EL (cell line): ENCODE data around the gene ZFP57.

ENCODE experiments used
- DNase-seq: peaks from one replicate; pipeline ENCODE4 v3.0.0-alpha.2; 2016

ZFP57 gene

DNA sequence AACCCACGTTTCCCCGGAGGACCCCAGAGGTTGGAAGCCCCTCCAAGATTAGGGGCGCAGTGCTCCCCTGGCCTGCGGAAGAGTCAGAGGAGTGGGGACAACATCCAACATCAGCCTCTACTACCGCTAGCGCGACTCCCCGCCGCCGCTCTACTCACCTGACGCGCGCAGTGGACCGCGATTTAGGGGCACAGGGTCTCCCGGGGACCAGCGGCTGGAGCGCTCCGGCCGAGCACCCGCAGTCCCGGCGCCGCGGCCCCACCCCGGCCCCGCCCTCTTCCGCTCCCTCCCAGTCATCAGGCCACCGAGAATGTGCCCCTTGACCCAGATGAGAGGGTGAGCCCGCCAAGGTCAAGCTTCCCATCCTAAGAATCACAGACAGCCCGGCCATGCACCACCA is at the start of gene ZFP57:
TSS of gene ZFP57 (minus strand) at position 249 of the 400 bp plus-strand sequence. CDS start 4,149 bp downstream, outside the sequence.
- DNase-seq = no peak

- DNase-seq = no peak
These were observed 49.7 kb upstream of the ZFP57 start for GRCh38 chr6:29730575-29731126.

DNA sequence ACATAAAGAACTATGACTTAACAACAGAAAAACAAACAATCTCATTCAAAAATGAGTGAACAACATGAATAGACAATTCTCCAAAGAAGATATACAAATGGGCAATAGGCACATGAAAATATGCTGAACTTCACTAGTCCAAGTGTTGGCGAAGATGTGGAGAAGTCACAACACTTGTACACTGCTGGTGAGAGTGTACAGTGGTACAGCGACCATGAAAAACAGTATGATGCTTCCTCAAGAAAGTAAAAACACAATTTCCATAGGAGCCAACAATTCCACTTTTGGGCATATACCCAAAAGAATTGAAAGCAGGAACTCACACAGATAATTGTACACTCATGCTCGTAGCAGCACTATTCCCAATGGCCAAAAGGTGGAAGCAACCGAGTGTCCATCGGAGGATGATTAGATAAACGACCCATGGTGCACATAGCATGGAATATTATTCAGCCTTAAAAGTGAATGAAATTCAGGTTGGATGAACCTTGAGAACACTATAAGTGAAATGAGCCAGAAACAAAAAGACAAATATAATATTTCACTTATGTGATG is 48.9 kb upstream of the ZFP57 start:
- no peak for DNase-seq

- DNase-seq = no peak
These were observed 47.9 kb upstream of the ZFP57 start for GRCh38 chr6:29728875-29729270.

GRCh38 chr6:29728173-29728874 is 47.4 kb upstream of the ZFP57 start:
- DNase-seq = no peak

- no peak for DNase-seq
These were observed 46.7 kb upstream of the ZFP57 start for GRCh38 chr6:29727637-29728036.

GRCh38 chr6:29726571-29727194 is 45.7 kb upstream of the ZFP57 start:
- DNase-seq = no peak

GRCh38 chr6:29726001-29726400 is 45.0 kb upstream of the ZFP57 start:
- DNase-seq = no peak

DNA sequence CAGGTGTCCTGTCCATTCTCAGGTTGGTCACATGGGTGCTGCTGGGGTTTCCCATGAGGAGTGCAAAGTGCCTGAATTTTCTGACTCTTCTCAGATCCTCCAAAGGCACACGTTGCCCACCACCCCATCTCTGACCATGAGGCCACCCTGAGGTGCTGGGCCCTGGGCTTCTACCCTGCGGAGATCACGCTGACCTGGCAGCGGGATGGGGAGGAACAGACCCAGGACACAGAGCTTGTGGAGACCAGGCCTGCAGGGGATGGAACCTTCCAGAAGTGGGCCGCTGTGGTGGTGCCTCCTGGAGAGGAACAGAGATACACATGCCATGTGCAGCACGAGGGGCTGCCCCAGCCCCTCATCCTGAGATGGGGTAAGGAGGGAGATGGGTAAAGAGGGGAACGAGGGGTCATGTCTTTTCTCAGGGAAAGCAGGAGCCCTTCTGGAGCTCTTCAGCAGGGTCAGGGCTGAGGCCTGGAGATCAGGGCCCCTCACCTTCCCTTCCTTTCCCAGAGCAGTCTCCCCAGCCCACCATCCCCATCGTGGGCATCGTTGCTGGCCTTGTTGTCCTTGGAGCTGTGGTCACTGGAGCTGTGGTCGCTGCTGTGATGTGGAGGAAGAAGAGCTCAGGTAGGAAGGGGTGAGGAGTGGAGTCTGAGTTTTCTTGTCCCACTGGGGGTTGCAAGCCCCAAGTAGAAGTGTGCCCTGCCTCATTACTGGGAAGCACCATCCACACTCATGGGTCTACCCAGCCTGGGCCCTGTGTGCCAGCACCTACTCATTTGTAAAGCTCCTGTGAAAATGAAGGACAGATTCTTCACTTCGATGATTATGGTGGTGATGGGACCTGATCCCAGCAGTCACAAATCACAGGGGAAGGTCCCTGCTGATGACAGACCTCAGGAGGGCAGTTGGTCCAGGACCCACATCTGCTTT is 44.3 kb upstream of the ZFP57 start:
- no peak for DNase-seq

GRCh38 chr6:29723666-29724588 is 43.0 kb upstream of the ZFP57 start:
- DNase-seq = peak; percentile 18

DNA sequence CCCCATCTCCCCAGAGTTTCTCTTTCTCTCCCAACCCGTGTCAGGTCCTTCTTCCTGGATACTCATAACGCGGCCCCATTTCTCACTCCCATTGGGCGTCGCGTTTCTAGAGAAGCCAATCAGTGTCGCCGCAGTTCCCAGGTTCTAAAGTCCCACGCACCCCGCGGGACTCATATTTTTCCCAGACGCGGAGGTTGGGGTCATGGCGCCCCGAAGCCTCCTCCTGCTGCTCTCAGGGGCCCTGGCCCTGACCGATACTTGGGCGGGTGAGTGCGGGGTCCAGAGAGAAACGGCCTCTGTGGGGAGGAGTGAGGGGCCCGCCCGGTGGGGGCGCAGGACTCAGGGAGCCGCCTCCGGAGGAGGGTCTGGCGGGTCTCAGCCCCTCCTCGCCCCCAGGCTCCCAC is 42.3 kb upstream of the ZFP57 start, which contains the start of gene HLA-F:
TSS of gene HLA-F (plus strand) at position 173 of the 404 bp plus-strand sequence. CDS start at position 203, 30 bp downstream.
- DNase-seq = peak; percentile 93

DNA sequence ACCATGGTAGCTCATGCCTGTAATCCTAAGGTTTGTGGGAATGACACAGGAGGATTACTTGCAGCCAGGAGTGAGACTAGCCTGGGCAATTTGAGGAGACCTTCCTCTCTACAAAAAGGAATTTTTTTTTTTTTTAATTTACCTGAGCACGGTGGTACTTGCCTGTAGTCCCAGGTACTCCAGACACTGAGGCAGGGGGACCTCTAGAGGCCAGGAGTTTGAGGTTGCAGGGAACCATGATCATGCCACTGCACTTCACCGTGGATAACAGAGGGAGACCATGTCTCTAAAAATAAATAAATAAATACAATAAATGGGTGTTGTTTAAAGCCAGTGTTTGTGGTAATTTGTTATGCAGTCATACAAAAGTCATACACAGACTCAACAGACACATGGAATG is 39.9 kb upstream of the ZFP57 start:
- no peak for DNase-seq

GRCh38 chr6:29710281-29710941 is 29.5 kb upstream of the ZFP57 start:
- no peak for DNase-seq

GRCh38 chr6:29709188-29709587 is 28.2 kb upstream of the ZFP57 start:
- no peak for DNase-seq

DNA sequence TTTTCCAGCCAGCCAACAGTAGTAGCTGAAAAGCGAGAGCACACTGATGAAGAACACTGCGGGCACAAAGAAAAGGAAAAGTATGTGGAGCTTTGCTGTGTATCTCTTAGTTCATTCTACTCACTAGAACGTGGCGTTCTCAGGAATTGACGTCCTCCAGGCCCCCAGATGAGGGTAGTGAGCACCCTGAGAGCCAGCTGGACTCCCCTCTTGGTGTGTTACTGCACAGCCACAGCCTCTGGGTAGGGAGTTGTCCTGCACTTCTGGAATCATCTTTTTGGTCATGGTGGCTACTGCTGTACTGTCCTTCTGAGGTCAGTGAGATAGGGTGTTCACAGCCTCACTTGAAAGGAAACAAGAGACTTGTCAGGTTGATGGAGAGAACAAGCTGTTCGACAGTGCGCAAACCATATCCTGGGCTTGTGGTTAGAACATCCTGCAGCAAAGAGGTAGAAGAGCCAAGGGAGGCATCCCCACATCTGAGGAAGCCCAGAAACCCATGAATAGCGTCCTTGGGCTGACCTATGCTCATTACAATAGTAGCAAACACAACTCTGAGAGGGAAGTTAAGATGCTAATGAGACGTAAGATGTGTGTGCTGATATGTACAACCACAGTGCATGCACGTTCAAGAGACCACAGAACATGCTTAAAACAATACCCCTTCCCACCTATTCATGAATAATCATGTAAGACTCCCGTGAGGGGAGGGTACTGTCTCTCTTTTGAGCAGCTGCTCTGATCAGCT is 27.7 kb upstream of the ZFP57 start:
- DNase-seq = no peak

DNA sequence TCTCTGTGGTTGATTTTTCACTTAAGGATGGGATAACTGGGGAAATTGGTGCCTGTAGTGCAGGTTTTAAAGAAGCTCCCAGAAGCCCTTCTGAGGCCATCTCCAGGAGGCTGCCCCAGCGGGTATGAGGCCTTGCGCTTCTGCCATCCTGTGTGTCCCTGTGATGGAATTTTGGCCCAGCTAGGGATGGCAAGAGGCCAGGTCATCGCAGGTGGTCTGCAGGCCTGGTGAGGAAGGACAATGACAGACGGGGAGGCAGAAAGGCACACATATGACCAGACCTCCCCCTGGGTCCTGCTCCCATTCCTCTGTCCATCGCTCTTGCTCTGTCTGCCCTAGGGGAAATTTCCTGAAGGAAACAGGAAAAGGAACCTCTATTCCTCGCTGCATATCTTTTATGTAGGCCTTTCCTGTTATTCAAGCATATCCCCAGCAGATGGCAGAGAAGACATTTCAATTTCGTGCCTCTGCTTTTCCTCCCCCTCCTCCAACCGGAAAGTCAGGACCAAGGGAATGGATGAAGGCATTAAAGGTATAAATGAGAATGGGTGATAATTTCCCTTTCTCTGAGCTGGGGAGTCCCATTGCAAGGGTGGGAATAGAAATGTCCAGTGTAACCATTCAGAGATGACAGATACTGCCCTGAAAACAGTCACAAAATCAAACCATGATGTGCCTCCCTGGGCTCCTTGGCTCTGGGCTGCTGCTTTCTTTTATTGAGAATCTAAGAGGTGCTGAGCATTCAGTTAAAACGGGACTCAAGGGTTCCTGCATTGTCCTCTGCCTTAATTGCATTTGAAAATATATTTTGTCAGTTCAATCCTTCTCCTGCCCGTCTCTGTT is 24.7 kb upstream of the ZFP57 start:
- DNase-seq = peak; percentile 62

DNA sequence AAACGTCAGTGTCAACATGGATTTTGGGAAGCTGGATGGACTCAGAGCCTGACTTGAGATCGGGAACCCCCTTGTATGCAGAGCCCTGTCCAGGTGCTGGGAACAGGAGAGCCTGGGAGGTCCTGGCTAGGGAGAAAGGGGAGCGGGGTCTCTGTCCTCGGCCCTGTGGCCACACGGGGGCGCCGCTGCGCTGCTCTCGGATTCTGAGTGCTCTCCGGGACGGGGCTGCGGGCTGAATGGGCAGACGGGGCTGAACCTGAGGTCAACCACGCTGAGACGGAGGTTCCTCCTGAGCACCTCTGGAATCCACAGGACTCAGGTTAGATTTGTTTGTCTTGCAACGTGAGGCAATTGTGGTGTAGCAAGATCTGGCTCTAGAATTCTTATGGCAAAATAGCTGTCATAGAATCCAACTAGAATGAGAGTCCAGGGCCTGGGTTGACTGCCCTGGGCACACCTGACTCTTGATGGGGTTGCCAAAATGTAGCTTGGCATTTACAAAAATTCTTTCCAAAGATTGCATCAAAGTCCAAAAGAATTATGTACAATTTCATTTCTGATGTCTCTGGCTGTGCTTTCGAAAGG is 21.7 kb upstream of the ZFP57 start:
- peak; percentile 28 for DNase-seq

- DNase-seq = peak; percentile 18
These were observed 15.5 kb upstream of the ZFP57 start for GRCh38 chr6:29696147-29697125.
